HCT116 (cell line): ENCODE data around the gene TRAF3IP1. TPM values are rescaled to one million over a fixed set of nuclear protein-coding genes. Genes with fewer than 3 reads are reported as not detected.
A peak's percentile ranks its signal among the peaks of the same experiment; 100 is the strongest.

Experiments used
- ATAC-seq: fragments of 200-7000 bp; cut with Tn5 transposase; 2 replicates; pipeline ENCODE4 v1.9.1; 2020; ENCODE audit warnings: mild to moderate bottlenecking, moderate library complexity
- BruUV-seq: library from RNA; stranded (reverse); fragments of 400-500 nt; replicated peaks from 2 replicates; lab custom pipeline; 2021; lab: Mats Ljungman, UMichigan
- CTCF ChIA-PET: fragments of 300-600 bp; sonication (Branson Sonifier 250); formaldehyde crosslinking; loops from one replicate; lab custom pipeline; 2021; ENCODE audit warnings: antibody characterized with exemption; lab: Charles Lee
- POLR2A ChIA-PET: fragments of 300-600, 350-600 bp; sonication (Branson Sonifier 250); formaldehyde crosslinking; loops from one replicate; lab custom pipeline; 2021; ENCODE audit warnings: antibody characterized with exemption; lab: Charles Lee
- RAD21 ChIA-PET, 2 experiments: fragments of 300-600 bp; sonication (Branson Sonifier 250); formaldehyde crosslinking; loops; one replicate each; lab custom pipeline; 2023; ENCODE audit warnings: low total read pairs in 2 of 2; ENCODE audit not compliant: uncharacterized antibody in 2 of 2, unreplicated experiment in 2 of 2, low non-redundant PET in 1 of 2; lab: Charles Lee
- DNase-seq: peaks from one replicate; pipeline ENCODE4 v3.0.0-alpha.2; 2010; ENCODE audit warnings: low read depth, low spot score
- H2AFZ ChIP-seq: fragments of 200-600 bp; shearing (Covaris generic), sonication (generic); 2 replicates; pipeline ENCODE4 v1.6.1; 2017; ENCODE audit warnings: low read depth, mixed run types, mixed read lengths, antibody characterized with exemption, low read length; ENCODE audit not compliant: poor library complexity, severe bottlenecking
- H3K27ac ChIP-seq: 2 replicates; pipeline ENCODE4 v1.5.1; 2012; ENCODE audit warnings: low read depth, low read length
- H3K27me3 ChIP-seq: fragments of 200-600 bp; sonication (generic); 2 replicates; pipeline ENCODE4 v1.6.1; 2016; ENCODE audit warnings: mixed run types, low read length, mixed read lengths; ENCODE audit not compliant: insufficient read depth
- H3K36me3 ChIP-seq, 2 experiments: fragments of 200-500 bp in 1 of 2; fragments of 200-600 bp in 1 of 2; sonication (Bioruptor generic) in 1 of 2; sonication (generic) in 1 of 2; 2 replicates each; pipeline versions ENCODE4 v1.5.1 to v1.6.1; 2014 to 2016; ENCODE audit warnings: low read length in 2 of 2, inconsistent platforms in 1 of 2, mixed read lengths in 1 of 2, mixed run types in 1 of 2; ENCODE audit not compliant: insufficient read depth in 2 of 2, control insufficient read depth in 1 of 2
- H3K4me1 ChIP-seq, 2 experiments: fragments of 200-600 bp in 1 of 2; sonication (generic) in 1 of 2; 2 replicates each; pipeline versions ENCODE4 v1.5.1 to v1.6.1; 2012 to 2017; ENCODE audit warnings: low read length in 2 of 2, inconsistent platforms in 1 of 2, mild to moderate bottlenecking in 1 of 2, mixed read lengths in 1 of 2, mixed run types in 1 of 2, moderate library complexity in 1 of 2; ENCODE audit not compliant: insufficient read depth in 2 of 2, control insufficient read depth in 1 of 2
- H3K4me2 ChIP-seq: fragments of 200-600 bp; sonication (generic); 2 replicates; pipeline ENCODE4 v1.6.1; 2017; ENCODE audit warnings: mixed run types, low read length, mixed read lengths
- H3K4me3 ChIP-seq, 2 experiments: fragments of 200-600 bp in 1 of 2; sonication (generic) in 1 of 2; replicated peaks in 1 of 2; 2 replicates each; pipeline ENCODE4 v1.5.1; 2011 to 2016; ENCODE audit warnings: low read length in 2 of 2, control low read depth in 1 of 2, low read depth in 1 of 2, mild to moderate bottlenecking in 1 of 2, mixed read lengths in 1 of 2, mixed run types in 1 of 2
- H3K79me2 ChIP-seq: fragments of 200-600 bp; sonication (generic); 2 replicates; pipeline ENCODE4 v1.6.1; 2017; ENCODE audit warnings: mild to moderate bottlenecking, mixed run types, low read length, moderate library complexity, mixed read lengths; ENCODE audit not compliant: insufficient read depth
- H3K9ac ChIP-seq: fragments of 200-600 bp; sonication (generic); 2 replicates; pipeline ENCODE4 v1.6.1; 2016; ENCODE audit warnings: low read length, mixed read lengths
- H3K9me2 ChIP-seq: fragments of 200-600 bp; sonication (generic), shearing (Covaris generic); 2 replicates; pipeline ENCODE4 v1.6.1; 2017; ENCODE audit warnings: mixed run types, mild to moderate bottlenecking, moderate library complexity; ENCODE audit not compliant: insufficient read depth
- H3K9me3 ChIP-seq, 2 experiments: fragments of 200-500 bp in 1 of 2; fragments of 200-600 bp in 1 of 2; sonication (Bioruptor generic) in 1 of 2; sonication (generic) in 1 of 2; 2 replicates each; pipeline ENCODE4 v1.6.1; 2014 to 2017; ENCODE audit warnings: low read length in 2 of 2, mixed read lengths in 2 of 2, inconsistent platforms in 1 of 2, low read depth in 1 of 2, mild to moderate bottlenecking in 1 of 2, mixed run types in 1 of 2, moderate library complexity in 1 of 2; ENCODE audit not compliant: control insufficient read depth in 1 of 2, insufficient read depth in 1 of 2
- H4K20me1 ChIP-seq: fragments of 200-600 bp; sonication (generic), shearing (Covaris generic); 2 replicates; pipeline ENCODE4 v1.6.1; 2017; ENCODE audit warnings: mixed run types, mild to moderate bottlenecking, moderate library complexity; ENCODE audit not compliant: insufficient read depth
- EZH2 ChIP-seq: fragments of 200-600 bp; sonication (generic); IDR thresholded peaks from 2 replicates; pipeline ENCODE4 v1.6.1; 2017; ENCODE audit warnings: antibody characterized with exemption, mixed run types
- POLR2AphosphoS5 ChIP-seq: IDR thresholded peaks from 2 replicates; pipeline ENCODE4 v1.6.1; 2011; ENCODE audit warnings: mild to moderate bottlenecking, low read depth, low read length, moderate library complexity
- REST ChIP-seq: IDR thresholded peaks from 2 replicates; pipeline ENCODE4 v1.6.1; 2012; ENCODE audit warnings: low read depth
- intact Hi-C: fragments of 100-400 bp; cut with micrococcal nuclease; formaldehyde crosslinking; loops from 2 replicates; pipeline ENCODE4 v1.10.0; 2022
- total RNA-seq: library from RNA; stranded (reverse); gene quantifications from one replicate; pipeline ENCODE4 v1.2.1, GENCODE V29; 2021; ENCODE audit not compliant: unreplicated experiment

TRAF3IP1 gene
- total RNA-seq, 1 experiment from 2014 or later = 19.4 TPM

GRCh38 chr2:238378230-238379095 is 58.1 kb downstream of the TRAF3IP1 start:
- 0 out of 2 replicates have a peak overlapping the region, but pooled peaks have one; percentile 49 for H3K4me2 ChIP-seq
- H3K36me3 ChIP-seq = no peaks in the 10 kb centered on the region
- no peak for DNase-seq
- ATAC-seq = no peak
- peaks cover 30 to 32% of the 10 kb centered on the region in 2 experiments for H3K4me1 ChIP-seq
- TF ChIP-seq POLR2AphosphoS5 = no peak
- no peak for TF ChIP-seq REST
- TF ChIP-seq EZH2 = no peak
- H2AFZ ChIP-seq = no peak overlapping the region
- H3K9ac ChIP-seq = no peak overlapping the region
- POLR2A ChIA-PET = interaction anchor here (0.9 kb wide), 1 partner anchor 60 kb away, joined by 3 read pairs; no protein-coding TSS in a partner anchor
- H3K27ac ChIP-seq = no peak overlapping the region
- H3K4me3 ChIP-seq = no peak overlapping the region
- no peaks in the 10 kb centered on the region for H4K20me1 ChIP-seq
- BruUV-seq = no TSS peak
- intact Hi-C loops = no loop called here
- no peaks in the 10 kb centered on the region for H3K27me3 ChIP-seq
- H3K9me2 ChIP-seq = no peaks in the 10 kb centered on the region
- CTCF ChIA-PET = interaction anchor here (1.2 kb wide), 1 partner anchor 10 kb away, joined by 4 read pairs; no protein-coding TSS in a partner anchor
- RAD21 ChIA-PET = no interaction called here
- no peaks in the 10 kb centered on the region for H3K79me2 ChIP-seq
- H3K9me3 ChIP-seq = no peaks in the 10 kb centered on the region
